Left renal pelvis (tissue), 4 donors: ENCODE data around the gene YWHAQ. TPM values are rescaled to one million over a fixed set of nuclear protein-coding genes. Genes with fewer than 3 reads are reported as not detected.
"Not testable (repeated sequence)": the region's sequence is repeated elsewhere in the genome, so short reads cannot be mapped to it uniquely, and the experiment has no call there.

Experiments
- DNase-seq, 4 donors: peaks; one replicate each; pipeline ENCODE4 v3.0.0-alpha.2; 2013; ENCODE audit warnings: low read depth in 4 of 4, low spot score in 3 of 4
- polyA plus RNA-seq, 4 donors: library from polyadenylated mRNA; unstranded; fragments of 120-200 nt; gene quantifications; one replicate each; pipeline ENCODE4 v1.2.1, GENCODE V29; 2013; ENCODE audit not compliant: insufficient read length in 4 of 4

YWHAQ gene
- polyA plus RNA-seq, 4 donors: 377 to 550 (median 460) TPM

- peak in 3 of 4 donors; percentile 11 to 18 (median 14) for DNase-seq
These were observed 74.6 kb downstream of the YWHAQ start for GRCh38 chr2:9556121-9556743.

GRCh38 chr2:9555297-9556120 lies 75.3 kb downstream of the YWHAQ start, which contains the start of gene ADAM17:
Gene ADAM17, minus strand, starts transcription at chr2:9555830. Its CDS starts 225 bp downstream, at chr2:9555605.
- DNase-seq: peak; percentile 80 to 87 (median 86)

GRCh38 chr2:9554921-9555296 lies 75.9 kb downstream of the YWHAQ start:
- DNase-seq: peak; percentile 41 to 55 (median 48)

GRCh38 chr2:9552219-9553178 lies 78.3 kb downstream of the YWHAQ start:
- no peak for DNase-seq

GRCh38 chr2:9550859-9551391 lies 79.9 kb downstream of the YWHAQ start:
- not testable (repeated sequence) for DNase-seq

GRCh38 chr2:9549420-9549819 lies 81.4 kb downstream of the YWHAQ start:
- no peak for DNase-seq

GRCh38 chr2:9548506-9548905 lies 82.3 kb downstream of the YWHAQ start:
- no peak for DNase-seq

GRCh38 chr2:9547262-9547991 lies 83.4 kb downstream of the YWHAQ start:
- DNase-seq: no peak

GRCh38 chr2:9545502-9545901 lies 85.3 kb downstream of the YWHAQ start:
- DNase-seq: no peak

GRCh38 chr2:9543557-9543956 lies 87.2 kb downstream of the YWHAQ start:
- DNase-seq: no peak

- DNase-seq: no peak
These were observed 91.3 kb downstream of the YWHAQ start for GRCh38 chr2:9539531-9539930.

- DNase-seq: no peak
These were observed 92.7 kb downstream of the YWHAQ start for GRCh38 chr2:9538000-9538507.

- DNase-seq: no peak
These were observed 94.3 kb downstream of the YWHAQ start for GRCh38 chr2:9536504-9536903.

- no peak for DNase-seq
These were observed 95.6 kb downstream of the YWHAQ start for GRCh38 chr2:9535177-9535576.

Other genes starting within 250 kb of the YWHAQ start
- gene ITGB1BP1, start 207.5 kb downstream of the YWHAQ start, polyA plus RNA-seq: 100 to 1,000 TPM in 1 of 4 donors, 10 to 100 TPM in 3; 73.6 to 154 (median 86.0) TPM
- gene CPSF3, start 207.3 kb downstream of the YWHAQ start, polyA plus RNA-seq: 10 to 100 TPM; 32.7 to 63.4 (median 55.3) TPM
- gene IAH1, start 156.4 kb downstream of the YWHAQ start, polyA plus RNA-seq: 10 to 100 TPM; 42.8 to 52.1 (median 46.2) TPM
- gene ADAM17, start 75.2 kb downstream of the YWHAQ start, polyA plus RNA-seq: 10 to 100 TPM; 30.7 to 46.5 (median 42.5) TPM
- gene TAF1B, start 212.5 kb upstream of the YWHAQ start, polyA plus RNA-seq: 10 to 100 TPM; 21.8 to 31.4 (median 29.5) TPM